NCI-H748 (cell line): ENCODE results near the gene EFCAB8.

ENCODE experiments used
- DNase-seq: peaks from one replicate; lab custom pipeline; 2025; ENCODE audit not compliant: unreplicated experiment; lab: John Stamatoyannopoulos, UW

EFCAB8 gene, protein sequence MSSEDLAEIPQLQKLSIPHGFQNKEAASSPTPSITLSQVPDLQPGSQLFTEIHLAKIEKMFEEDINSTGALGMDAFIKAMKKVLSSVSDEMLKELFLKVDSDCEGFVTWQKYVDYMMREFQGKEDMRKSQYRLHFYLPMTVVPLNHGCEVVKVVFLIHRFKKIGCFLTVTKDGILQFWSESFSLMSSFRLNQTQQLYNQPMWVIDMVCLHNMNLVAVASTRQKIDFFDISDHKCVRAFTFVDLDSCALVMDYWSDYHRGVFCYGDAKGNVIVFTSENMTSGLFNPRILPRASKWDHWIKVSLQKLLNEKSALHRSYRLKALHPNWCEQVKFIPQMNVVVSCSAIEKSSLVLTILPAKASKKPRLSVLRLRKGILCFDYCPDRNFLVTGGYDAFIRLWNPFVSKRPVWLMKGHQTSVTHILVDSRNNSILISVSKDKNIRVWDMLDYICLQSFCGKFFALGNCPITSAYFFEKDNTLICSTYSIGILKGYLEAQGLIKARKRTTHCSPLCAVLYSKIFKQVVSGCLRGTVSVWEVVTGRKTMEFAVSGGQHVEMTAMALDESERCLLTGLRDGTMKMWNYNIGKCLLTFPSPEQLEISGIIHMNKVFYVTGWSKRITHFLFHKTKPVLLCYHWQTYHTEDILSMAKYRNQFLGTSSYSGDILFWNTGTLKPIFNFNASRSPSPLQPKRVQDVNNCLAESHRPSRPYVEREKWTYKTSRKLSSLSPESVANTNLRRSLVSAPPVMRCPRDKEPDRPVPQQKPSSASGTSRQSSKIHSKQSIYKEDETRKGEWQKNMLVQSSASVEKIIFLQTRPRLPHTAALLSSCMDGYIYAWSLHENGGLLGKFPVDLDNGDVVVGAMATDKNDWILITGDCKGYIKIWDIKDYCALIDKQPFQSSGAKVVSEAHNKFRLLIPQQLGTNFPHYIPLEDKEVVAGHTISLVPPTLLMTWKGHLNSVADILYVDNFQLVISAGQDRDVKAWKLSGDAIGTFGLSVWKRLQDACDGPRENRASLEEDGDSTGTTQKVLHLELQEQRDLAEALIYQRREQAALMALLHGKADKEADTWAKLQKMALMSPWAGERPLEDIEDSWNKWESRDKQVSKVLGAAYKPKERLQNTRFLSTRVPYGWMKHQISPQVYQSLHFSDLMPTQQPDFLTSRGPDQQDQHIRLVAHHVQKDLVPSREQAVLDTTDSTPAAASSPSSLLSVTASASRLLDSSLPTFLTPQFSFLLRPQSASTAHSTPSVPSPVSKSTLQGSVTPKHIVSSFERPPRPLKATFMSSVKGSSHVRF

DNA sequence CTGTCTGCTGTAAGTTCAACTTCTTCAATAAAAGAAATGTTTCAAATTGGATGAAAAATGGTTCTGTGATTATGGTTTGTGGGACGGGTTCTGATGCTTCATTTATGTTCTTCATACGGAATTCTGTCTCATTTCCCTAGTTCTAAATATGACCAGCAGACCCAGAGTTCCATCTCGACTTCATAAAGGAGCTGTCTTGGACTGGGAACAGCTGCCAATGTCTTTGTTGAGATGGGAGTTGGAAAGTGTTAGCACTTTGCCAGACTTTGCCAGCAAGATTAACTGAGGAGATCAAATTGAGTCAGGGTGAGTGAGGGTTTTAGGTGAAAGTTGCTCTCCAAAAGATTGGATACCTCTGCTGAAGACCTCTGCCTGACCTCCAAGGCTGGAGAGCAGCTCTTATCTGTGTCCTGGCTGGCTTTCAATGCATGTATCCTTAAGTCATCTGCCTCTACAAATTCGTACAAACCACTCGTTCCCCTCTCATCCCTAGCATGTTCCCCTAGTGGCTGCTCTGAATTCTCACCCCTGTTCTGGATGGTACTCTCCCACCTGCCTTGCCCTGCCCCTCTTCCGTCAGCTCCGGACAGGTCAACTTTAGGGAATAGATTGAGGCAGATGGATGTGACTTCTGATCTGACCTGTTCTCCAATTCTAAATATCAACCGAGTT, at the start of gene EFCAB8:
EFCAB8 (plus strand) TSS at position 223 of the 672 bp plus-strand sequence. CDS start 4,870 bp downstream, outside the sequence.
- DNase-seq = no peak

DNA sequence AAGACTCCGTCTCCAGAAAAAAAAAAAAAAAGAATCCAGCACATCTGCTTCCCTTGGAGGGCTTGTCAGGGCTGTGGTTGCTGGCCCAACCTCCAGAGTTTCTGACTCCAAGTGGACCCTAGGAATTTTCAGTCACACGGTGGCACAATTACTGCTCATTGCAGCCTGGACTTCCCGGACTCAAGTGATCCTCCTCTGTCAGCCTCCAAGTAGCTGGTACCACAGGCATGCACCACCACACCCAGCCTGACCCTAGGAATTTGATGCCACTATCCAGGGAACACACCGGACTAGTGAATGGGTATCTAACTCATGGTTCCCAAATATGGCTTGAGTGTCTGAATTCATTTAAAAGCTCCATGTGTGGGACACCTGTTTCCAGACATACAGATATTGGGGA, 48.8 kb upstream of the EFCAB8 start:
- DNase-seq = no peak

DNA sequence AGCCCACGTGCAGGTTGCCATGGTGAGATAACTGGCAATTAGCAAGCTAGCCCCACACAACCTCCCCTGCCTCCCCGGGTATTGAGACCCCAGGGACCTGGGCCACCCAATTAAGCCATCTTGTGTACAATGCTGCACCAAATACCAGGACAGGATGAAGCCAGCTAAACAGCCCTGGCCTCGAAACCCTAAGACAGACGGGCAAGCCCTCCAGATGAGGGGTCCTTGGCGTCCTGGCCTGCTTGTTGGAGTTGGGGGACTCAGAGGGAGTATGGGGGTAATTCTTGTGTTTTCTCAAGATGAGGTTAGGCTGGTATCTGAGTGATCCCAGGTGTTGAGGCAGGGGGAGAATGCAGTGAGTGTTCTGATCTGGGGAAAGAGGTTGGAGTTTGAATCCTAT, 47.8 kb upstream of the EFCAB8 start:
- no peak for DNase-seq

GRCh38 chr20:32811886-32812285, 46.8 kb upstream of the EFCAB8 start:
- DNase-seq = no peak

GRCh38 chr20:32819992-32820697, 38.6 kb upstream of the EFCAB8 start:
- peak; percentile 81 for DNase-seq

- DNase-seq = no peak
Measured at GRCh38 chr20:32820698-32821377, 37.9 kb upstream of the EFCAB8 start.

DNA sequence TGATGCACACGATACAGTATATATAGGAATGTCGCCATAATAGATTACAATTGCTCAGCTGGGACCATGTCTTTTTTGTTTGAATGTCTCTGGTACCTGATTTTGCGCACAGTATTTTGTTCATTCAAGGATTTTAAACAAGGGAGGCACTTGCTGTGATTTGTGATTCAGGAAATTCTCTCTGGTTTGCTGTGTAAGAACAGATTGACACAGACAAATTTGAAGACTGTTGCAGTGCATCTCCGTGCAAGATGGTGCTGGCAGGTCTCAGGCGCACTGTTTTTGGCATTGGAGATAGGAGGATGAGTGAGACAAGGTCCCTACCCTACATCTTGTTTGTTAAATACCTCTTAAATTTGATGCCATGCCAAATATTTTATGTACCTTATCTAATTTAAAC, 36.5 kb upstream of the EFCAB8 start:
- DNase-seq = no peak

GRCh38 chr20:32823078-32823477, 35.6 kb upstream of the EFCAB8 start:
- DNase-seq = no peak

DNA sequence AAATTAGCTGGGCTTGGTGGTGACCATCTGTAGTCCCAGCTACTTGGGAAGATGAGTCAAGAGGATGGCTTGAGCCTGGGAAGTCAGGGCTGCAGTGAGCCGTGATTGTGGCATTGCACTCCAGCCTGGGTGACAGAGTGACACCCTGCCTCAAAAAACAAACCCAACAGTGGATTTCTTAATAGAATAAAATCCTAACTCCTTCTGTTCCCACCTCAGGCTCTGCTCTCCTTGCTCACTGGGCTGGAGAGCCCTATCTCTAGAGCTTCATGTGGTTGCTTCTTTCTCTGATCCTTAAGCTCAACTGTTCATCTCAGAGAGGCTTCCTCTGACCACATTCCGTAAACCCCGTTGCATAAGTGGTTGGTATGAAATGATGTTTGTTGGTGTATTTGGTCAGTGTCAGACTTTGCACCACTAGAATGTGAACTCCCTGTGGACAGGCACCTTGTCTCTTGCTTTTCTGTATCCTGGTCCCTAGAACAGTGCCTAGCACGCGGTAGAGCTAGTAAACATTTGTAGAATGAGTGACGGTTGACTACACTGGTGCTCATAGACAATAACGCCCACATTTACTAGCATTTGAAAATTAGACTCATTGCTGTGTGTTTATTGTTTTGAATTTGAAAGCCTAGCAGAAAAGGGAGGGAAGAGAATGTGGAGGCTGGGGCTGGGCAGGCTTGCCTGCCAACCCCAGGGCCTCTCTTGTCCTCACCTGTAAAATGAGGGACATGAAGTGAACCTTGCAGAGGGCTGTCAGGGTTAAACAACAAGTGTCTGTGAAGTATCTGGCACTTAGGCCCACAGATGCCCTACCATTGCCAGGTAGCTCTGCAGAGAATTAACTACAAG, 34.8 kb upstream of the EFCAB8 start:
- DNase-seq = no peak

DNA sequence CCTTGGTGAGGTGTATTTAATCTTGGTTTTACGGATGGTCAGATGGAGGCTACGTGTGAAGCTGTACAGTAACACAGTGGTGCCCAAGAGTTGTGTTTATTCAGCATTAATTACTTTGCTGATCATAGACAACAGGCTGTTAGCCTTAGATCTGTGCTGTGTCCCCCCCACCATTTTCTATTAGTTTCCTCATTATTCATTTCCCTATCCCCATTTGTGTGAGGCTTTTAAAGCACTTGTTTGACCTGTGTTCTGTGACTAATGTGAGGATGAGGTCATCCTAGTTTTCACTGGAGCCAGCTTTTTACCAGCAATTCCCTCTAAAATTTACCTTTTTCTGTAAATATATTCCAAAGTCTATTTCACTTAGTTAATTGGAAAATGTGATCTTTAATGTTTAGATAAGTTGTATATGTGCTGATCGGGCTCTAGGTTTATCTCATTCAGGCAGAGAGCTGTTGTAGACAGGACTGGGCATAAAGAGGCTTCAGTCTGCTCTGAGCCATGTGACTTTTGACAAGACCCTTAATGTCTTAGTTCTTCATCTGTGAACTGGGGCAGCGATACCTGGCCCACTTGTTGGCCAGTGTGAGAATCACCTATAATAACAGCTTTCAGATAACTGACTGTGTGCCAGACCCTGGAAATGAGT, 30.6 kb upstream of the EFCAB8 start:
- no peak for DNase-seq

- DNase-seq = no peak
Measured at GRCh38 chr20:32829311-32830005, 29.3 kb upstream of the EFCAB8 start.

GRCh38 chr20:32830437-32830836, 28.3 kb upstream of the EFCAB8 start:
- DNase-seq = no peak

DNA sequence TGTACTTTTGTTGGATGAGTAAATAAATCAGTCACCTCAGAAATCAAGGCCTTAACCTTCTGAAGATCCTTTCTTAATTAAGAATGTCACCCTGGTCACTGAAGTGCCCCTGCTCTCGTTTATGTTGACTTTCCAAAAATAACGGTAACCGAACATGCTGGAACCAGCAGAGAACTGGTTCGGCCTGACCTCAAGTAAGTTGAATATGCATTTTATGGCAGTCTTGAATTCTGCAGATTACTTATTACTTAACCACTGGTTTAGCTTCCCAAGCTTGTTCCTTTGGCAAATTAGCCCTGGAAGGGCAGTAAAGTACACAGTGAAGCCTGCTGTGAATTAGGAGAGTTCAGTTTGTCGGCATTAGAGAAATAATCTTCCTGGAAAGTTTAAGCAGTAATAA, 26.7 kb upstream of the EFCAB8 start:
- no peak for DNase-seq

DNA sequence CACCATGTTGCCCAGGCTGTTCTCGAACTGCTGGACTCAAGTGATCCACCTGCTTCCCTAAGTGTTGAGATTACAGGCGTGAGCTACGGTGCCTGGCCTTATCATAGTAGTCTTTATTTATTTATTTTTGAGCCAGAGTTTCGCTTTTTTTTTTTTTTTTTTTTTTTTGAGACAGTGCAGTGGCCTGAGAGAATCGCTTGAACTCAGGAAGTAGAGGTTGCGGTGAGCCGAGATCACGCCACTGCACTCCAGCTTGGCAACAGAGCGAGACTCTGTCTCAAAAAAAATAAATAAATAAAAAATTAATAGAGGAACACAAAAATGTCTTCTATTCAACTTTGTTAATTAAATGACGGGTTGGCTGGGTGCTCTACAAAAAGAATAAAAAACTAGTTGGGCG, 26.1 kb upstream of the EFCAB8 start:
- DNase-seq = no peak

DNA sequence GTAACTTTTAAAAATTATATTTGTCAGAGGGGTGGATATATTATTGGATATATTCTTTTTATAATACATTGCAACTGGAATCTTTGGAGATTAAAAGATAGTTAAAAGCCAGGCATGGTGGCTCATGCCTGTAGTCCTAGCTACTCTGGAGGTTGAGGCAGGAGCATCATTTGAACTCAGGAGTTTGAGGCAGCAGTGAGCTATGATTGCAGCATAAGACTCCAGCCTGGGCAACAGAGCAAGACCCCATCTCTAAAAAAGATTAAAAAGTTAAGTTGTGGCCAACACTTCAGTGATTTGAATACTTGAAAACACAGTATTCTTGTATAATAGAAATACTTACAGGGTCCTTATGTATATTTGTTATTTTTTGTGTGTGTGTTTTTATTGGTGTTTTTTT, 23.8 kb upstream of the EFCAB8 start:
- DNase-seq = no peak

GRCh38 chr20:32837157-32837556, 21.6 kb upstream of the EFCAB8 start:
- DNase-seq = no peak

- DNase-seq = no peak
Measured at GRCh38 chr20:32839227-32839981, 19.3 kb upstream of the EFCAB8 start.
